ENCODE data around the gene CGREF1. TPM values are rescaled to one million over a fixed set of nuclear protein-coding genes. Genes with fewer than 3 reads are reported as not detected.

Gene CGREF1, protein sequence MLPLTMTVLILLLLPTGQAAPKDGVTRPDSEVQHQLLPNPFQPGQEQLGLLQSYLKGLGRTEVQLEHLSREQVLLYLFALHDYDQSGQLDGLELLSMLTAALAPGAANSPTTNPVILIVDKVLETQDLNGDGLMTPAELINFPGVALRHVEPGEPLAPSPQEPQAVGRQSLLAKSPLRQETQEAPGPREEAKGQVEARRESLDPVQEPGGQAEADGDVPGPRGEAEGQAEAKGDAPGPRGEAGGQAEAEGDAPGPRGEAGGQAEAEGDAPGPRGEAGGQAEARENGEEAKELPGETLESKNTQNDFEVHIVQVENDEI
- total RNA-seq = 1 to 10 TPM; 4.0 to 9.6 (median 5.6) TPM
- 4.7 TPM for polyA plus RNA-seq
- long read RNA-seq, donor 1, partial matches to known transcripts = 0 of 4 reads
- long read RNA-seq, donor 1, other reads (novel, unspliced or antisense) = 1 of 4 reads
- long read RNA-seq, donor 2 = 0 reads
- long read RNA-seq, donor 3 = 0 reads
- long read RNA-seq, donor 4, partial matches to known transcripts = 0 of 1 reads
- long read RNA-seq, donor 4, other reads (novel, unspliced or antisense) = 0 of 1 reads

DNA sequence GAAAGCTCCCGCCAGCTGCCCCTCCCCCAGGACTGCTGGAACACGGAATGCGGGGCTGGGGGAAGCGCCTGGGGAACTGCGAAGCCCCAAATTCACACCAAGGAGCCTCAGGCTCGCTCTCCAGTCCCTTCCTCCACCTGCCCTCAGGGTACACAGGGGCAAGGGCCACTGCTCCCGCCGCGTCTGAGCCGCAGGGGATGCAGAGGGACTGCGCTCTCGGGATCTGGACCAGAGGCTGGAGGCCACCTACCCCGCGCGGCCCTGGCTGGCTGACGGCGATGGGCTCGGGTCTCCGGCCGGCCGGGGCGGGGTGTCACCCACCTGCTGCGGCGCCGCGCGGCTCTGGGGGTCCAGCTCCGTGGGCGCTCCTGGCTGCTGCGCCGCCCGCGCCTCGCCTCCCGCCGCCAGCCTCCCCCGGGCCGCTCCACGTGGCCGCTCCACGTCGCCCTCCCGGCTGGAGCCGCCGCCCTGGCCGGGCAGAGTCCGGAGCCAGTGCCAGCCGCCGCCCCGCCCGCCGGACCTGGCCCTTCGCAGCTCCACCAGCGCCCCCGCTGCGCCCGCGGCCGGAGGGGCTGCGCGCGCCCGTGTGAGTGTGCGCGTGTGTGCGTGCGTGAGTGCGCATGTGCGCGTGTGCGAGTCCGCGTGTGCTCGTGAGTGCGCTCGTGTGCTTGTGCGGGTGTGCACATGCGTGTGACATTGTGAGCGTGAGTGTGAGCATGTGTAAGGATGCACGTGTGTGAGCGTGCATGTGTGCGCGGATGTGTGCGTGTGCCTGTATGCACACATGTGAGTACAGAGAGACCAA lies at the start of gene CGREF1:
Gene CGREF1 (minus strand): TSS at position 604 of the 805 bp plus-strand sequence. CDS start 14,762 bp downstream, outside the sequence.
- Histone ChIP-seq H3K4me1 (ENCODE audit: control insufficient read depth, insufficient read depth, low read length) (peaks cover 3% of the 10 kb centered on the region), H3K27ac (ENCODE audit: low read length) (no peak within 1 kb of the TSS), H3K4me3 (ENCODE audit: low read length) (peak within 1 kb of the TSS; percentile 36), H3K9me3 (ENCODE audit: control insufficient read depth, low read length) (no peaks in the 10 kb centered on the region), H3K27me3 (ENCODE audit: control insufficient read depth, insufficient read depth) (no peaks in the 10 kb centered on the region)
- intact Hi-C loops (cut with DNase I) = no loop called here
- WGBS = 4% methylated on average over 84 of the region's 84 CpGs
- no peak for ATAC-seq
- DNase-seq = peak in 1 of 3 donors; percentile 63

DNA sequence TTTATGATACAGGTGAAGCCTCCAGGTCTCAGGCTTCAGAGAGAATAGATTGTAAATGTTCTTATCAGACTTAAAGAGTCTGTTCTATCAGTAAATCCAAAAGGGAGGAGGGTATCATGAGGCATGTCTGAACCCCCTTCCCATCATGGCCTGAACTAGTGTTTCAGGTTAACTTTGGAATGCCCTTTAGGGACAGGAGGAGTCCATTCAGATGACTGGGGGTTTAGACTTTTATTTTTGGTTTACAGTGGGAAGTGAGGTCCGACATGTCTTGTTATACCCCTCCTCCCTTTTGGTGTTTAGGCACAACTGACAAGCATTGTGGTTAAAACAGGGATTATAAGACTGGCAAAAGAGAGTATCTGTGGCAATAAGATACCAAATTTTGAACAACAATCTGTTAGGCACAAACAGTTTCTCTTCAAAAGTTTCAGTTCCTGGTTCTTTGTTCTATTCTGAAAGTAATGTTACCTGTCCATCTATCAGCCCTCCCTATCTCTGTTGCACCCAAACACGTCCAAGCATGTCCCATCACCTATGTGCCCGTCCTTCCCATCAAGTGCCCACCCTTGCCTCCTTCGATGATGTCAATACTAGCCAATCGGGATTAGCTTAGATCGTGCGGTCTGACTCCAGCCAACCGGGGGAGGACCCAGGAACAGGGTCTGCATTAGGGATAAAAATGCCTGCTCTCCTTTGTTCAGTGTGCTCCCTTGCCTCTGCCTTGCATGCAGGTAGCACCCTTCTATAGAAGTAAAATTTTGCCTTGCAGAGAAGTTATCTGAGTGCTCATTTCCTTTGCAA lies 46.2 kb upstream of the CGREF1 start:
- no peak overlapping the region for H3K4me3 ChIP-seq (ENCODE audit: low read length)
- no peak overlapping the region for H3K27ac ChIP-seq (ENCODE audit: low read length)
- no peak for ATAC-seq
- no peaks in the 10 kb centered on the region for H3K27me3 ChIP-seq (ENCODE audit: control insufficient read depth, insufficient read depth)
- H3K9me3 ChIP-seq (ENCODE audit: control insufficient read depth, low read length) = no peaks in the 10 kb centered on the region
- DNase-seq = no peak
- intact Hi-C loops (cut with DNase I) = no loop called here
- 81% methylated on average over 8 of the region's 8 CpGs for WGBS
- no peaks in the 10 kb centered on the region for H3K4me1 ChIP-seq (ENCODE audit: control insufficient read depth, insufficient read depth, low read length)

DNA sequence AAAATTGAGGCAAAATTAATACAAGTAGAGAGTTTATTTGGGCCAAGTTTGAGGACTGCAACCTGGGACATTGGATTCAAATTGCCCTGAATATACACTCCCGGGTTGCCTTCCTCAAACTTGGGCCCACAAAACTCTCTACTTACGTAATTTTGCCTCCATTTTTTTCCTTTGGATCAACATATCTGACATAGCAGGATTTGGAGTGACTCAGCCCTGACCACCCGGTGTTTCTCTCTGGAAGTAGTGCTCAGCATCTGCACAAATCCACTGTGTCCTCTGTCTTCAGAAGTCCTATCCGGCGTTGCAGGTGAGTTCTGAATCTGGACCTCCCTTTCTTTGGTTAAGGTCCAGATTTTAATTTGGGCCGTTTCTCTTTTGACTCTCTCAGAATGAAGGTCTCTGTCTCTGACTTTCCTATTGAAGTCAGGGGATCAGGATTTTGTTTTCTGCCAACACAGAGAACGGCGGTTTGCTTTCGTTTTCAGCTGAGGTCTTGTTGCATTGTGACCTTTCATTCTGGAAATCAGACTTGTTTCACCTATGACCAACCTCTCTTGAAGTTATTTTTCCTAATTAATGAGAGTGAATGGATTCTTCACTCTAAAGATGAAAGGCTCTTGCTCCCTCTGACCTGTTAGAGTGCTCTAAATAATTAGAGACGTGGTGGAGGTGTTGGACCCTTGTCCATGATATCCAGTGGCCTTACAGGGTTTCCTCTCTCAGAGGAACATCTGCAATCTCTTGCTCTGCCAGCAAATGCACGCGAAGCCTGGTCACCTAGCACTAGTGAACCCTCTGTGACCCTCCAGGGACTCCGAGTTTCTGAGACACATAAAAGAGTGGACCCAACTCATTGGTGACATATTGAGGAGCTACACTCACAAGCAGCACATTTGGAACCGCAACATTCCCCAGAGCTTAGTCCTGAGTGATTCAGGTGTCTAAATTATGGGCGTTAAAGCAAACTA lies 43.5 kb upstream of the CGREF1 start:
- WGBS = 83% methylated on average over 15 of the region's 15 CpGs
- DNase-seq = no peak
- intact Hi-C loops (cut with DNase I) = no loop called here

DNA sequence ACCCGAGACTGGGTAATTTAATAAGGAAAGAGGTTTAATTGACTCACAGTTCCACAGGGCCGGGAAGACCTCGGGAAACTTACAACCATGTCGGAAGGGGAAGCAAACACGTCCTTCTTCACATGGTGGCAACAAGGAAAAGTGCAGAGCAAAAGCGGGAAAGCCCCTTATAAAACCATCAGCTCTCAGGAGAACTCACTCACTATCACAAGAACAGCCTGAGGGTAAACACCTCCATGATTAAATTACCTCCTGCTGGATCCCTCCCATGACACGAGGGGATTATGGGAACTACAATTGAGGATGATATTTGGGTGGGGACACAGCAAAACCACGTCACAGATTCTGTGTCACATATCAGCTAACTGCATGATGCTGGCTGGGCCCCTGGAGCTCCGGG lies 41.3 kb upstream of the CGREF1 start:
- Histone ChIP-seq H3K27ac (ENCODE audit: low read length) (no peak overlapping the region), H3K4me1 (ENCODE audit: control insufficient read depth, insufficient read depth, low read length) (no peaks in the 10 kb centered on the region), H3K27me3 (ENCODE audit: control insufficient read depth, insufficient read depth) (no peaks in the 10 kb centered on the region), H3K4me3 (ENCODE audit: low read length) (no peak overlapping the region), H3K9me3 (ENCODE audit: control insufficient read depth, low read length) (no peaks in the 10 kb centered on the region)
- ATAC-seq (no peak), DNase-seq (no peak)
- WGBS = 80% methylated on average over 9 of the region's 9 CpGs
- intact Hi-C loops (cut with DNase I) = no loop called here

More for the DNA sequence above, 43.5 kb upstream of the CGREF1 start:
- Histone ChIP-seq H3K27ac (ENCODE audit: low read length) (no peak overlapping the region), H3K27me3 (ENCODE audit: control insufficient read depth, insufficient read depth) (no peaks in the 10 kb centered on the region), H3K9me3 (ENCODE audit: control insufficient read depth, low read length) (no peaks in the 10 kb centered on the region), H3K4me1 (ENCODE audit: control insufficient read depth, insufficient read depth, low read length) (no peaks in the 10 kb centered on the region), H3K4me3 (ENCODE audit: low read length) (no peak overlapping the region)
- no peak for ATAC-seq

DNA sequence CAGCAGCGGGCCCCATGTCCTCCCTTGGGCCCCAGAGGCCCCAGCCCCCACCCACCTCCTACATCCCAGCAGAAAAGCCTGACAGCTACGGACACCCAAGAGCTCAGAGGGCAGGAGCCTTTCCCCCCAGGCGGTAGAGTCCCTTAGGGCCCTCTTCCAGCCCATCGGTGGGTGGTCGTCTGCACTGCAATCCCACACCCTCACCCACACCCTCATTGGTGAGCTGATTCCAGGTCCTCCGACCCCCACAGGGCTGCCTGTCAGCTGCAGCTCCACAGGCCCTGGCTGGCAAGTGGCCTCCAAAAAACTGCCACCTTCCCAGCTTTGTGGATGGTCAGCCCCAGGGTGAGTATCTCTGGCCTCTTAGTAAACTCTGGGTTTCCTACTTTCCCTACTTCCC lies 40.3 kb upstream of the CGREF1 start:
- no peaks in the 10 kb centered on the region for H3K9me3 ChIP-seq (ENCODE audit: control insufficient read depth, low read length)
- H3K27me3 ChIP-seq (ENCODE audit: control insufficient read depth, insufficient read depth) = no peaks in the 10 kb centered on the region
- intact Hi-C loops (cut with DNase I) = no loop called here
- H3K4me1 ChIP-seq (ENCODE audit: control insufficient read depth, insufficient read depth, low read length) = no peaks in the 10 kb centered on the region
- WGBS = 70% methylated on average over 6 of the region's 6 CpGs
- no peak for ATAC-seq
- DNase-seq = no peak
- H3K4me3 ChIP-seq (ENCODE audit: low read length) = no peak overlapping the region
- no peak overlapping the region for H3K27ac ChIP-seq (ENCODE audit: low read length)

DNA sequence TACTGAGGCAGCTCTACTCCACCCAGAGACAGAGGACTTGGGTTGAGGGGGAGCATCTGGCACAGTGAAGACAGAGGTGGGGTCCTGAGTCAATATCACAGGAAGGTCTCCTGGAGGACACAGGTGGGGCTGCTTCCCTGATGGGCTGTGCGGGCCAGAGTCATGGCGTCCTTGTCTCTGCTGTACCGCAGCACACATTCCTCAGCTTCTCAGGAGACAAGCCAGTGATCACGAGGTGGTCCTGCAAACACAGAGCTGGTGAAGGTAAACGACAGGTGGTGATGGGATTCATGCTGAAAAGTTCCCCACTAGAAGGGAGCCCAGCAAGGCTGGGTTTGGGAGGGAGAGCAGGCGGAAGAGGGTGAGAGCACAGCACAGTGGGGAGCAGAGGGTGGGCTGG lies 39.5 kb upstream of the CGREF1 start:
- DNase-seq (no peak), ATAC-seq (no peak)
- 71% methylated on average over 6 of the region's 6 CpGs for WGBS
- intact Hi-C loops (cut with DNase I) = no loop called here
- Histone ChIP-seq H3K27me3 (ENCODE audit: control insufficient read depth, insufficient read depth) (no peaks in the 10 kb centered on the region), H3K9me3 (ENCODE audit: control insufficient read depth, low read length) (no peaks in the 10 kb centered on the region), H3K4me3 (ENCODE audit: low read length) (no peak overlapping the region), H3K27ac (ENCODE audit: low read length) (no peak overlapping the region), H3K4me1 (ENCODE audit: control insufficient read depth, insufficient read depth, low read length) (no peaks in the 10 kb centered on the region)

DNA sequence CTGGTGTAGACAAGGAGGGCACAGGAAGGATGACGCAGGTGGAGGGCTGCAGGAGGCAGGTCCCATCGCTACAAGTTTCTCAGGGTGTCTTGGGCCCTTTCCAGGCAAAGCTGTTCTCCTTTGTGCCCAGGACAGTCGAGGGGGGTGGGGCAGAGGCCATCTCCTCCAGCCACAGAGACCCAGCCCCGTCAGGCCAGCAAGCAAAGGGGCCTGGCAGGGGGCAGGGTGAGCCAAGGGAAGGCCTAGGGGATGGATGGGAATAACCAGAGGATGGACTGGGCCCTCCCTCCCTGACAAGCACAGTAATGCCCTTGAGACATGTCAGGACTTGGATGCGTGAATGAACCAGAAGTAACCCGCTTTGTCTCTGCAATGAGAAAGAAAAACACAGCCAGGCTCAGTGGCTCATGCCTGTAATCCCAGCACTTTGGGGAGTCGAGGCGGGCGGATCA lies 36.2 kb upstream of the CGREF1 start:
- ATAC-seq (no peak), DNase-seq (no peak)
- no peaks in the 10 kb centered on the region for H3K4me1 ChIP-seq (ENCODE audit: control insufficient read depth, insufficient read depth, low read length)
- no peak overlapping the region for H3K27ac ChIP-seq (ENCODE audit: low read length)
- intact Hi-C loops (cut with DNase I) = no loop called here
- H3K9me3 ChIP-seq (ENCODE audit: control insufficient read depth, low read length) = no peaks in the 10 kb centered on the region
- no peak overlapping the region for H3K4me3 ChIP-seq (ENCODE audit: low read length)
- 77% methylated on average over 9 of the region's 9 CpGs for whole genome bisulfite sequencing
- H3K27me3 ChIP-seq (ENCODE audit: control insufficient read depth, insufficient read depth) = no peaks in the 10 kb centered on the region

DNA sequence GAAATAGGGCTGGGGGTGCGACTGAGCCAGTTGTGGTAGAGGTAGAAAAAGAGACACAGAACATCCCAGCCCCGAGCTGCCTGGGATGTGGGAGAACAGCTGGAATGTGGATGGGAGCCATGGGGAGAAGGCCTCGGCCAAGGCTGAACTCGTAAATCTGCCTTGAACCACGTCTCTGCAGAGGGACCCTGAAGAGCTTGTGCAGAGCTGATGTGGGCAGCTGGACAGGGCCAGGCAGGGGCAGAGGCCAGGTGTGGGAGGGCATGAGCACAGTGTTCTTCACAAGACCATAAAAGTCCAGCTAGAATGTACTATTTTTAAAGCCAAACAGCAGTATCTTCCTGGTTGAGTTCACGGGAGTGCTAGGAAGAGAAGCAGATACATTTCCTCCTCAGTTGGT lies 35.6 kb upstream of the CGREF1 start:
- no peaks in the 10 kb centered on the region for H3K9me3 ChIP-seq (ENCODE audit: control insufficient read depth, low read length)
- ATAC-seq = no peak
- no peaks in the 10 kb centered on the region for H3K4me1 ChIP-seq (ENCODE audit: control insufficient read depth, insufficient read depth, low read length)
- 70% methylated on average over 6 of the region's 6 CpGs for WGBS
- no peak overlapping the region for H3K4me3 ChIP-seq (ENCODE audit: low read length)
- H3K27ac ChIP-seq (ENCODE audit: low read length) = no peak overlapping the region
- DNase-seq = peak in 1 of 3 donors; percentile 66
- H3K27me3 ChIP-seq (ENCODE audit: control insufficient read depth, insufficient read depth) = no peaks in the 10 kb centered on the region
- intact Hi-C loops (cut with DNase I) = no loop called here

DNA sequence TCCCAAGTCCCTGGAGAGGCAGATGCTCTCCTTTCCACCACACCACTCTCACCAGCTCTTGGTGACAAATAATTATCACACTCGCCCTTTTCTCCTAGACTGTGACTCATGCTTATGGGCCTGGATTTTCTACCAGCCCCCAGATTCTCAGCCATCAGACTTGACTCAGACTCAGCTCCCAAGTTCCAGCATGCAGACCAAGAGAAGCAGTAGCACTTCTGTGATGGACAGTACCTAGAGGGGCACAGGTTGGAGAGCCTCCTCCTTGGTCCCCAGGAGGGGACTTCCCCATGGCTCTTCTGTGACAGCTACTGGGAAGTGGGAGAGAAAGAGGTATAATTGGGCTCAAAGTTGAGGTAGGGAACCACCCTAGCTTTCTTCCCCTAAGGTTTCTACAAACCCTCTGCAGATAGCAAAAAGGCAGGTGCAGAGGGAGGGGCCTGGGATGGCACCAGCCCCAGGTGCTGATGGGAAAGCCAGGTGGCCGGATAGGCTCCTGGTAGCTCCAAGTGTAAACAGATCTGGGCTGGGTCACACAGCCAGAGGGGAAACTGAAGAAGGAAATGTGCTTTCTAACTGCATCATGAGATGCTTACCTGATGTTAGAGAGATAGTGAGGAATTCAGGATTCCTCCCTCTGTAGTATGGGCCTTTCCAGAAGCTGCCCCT lies 34.0 kb upstream of the CGREF1 start:
- Histone ChIP-seq H3K27me3 (ENCODE audit: control insufficient read depth, insufficient read depth) (no peaks in the 10 kb centered on the region), H3K4me1 (ENCODE audit: control insufficient read depth, insufficient read depth, low read length) (peaks cover 5% of the 10 kb centered on the region), H3K9me3 (ENCODE audit: control insufficient read depth, low read length) (no peaks in the 10 kb centered on the region), H3K27ac (ENCODE audit: low read length) (no peak overlapping the region), H3K4me3 (ENCODE audit: low read length) (no peak overlapping the region)
- DNase-seq = no peak
- no peak for ATAC-seq
- 78% methylated on average over 2 of the region's 2 CpGs for WGBS
- intact Hi-C loops (cut with DNase I) = no loop called here
